ENCODE measurements around the gene TRPT1.

TRPT1 gene

DNA sequence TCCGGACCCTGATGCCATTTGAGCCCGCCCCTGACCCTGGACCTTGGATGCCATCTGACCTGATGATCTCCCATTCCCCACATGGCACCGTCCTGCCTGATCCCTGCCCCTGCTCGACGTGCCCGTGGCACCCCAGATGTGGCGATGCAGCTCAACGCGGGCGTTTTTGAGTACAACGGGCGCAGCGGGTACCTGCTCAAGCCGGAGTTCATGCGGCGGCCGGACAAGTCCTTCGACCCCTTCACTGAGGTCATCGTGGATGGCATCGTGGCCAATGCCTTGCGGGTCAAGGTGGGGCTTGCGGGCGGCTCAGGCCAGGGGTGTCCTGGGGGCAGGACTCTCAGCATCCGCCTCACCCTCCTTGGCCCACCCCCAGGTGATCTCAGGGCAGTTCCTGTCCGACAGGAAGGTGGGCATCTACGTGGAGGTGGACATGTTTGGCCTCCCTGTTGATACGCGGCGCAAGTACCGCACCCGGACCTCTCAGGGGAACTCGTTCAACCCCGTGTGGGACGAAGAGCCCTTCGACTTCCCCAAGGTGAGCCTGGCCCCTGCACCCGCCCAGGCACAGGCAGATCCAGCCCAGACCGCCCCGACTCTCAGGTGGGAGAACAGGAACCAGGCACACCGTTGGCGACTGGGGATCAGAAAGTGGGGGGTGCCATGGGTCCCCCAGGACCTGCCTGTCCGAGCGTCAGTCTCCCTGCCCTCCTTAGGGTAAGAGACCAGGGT is 36.5 kb upstream of the TRPT1 start:
- TF ChIP-seq, protein P1, sequence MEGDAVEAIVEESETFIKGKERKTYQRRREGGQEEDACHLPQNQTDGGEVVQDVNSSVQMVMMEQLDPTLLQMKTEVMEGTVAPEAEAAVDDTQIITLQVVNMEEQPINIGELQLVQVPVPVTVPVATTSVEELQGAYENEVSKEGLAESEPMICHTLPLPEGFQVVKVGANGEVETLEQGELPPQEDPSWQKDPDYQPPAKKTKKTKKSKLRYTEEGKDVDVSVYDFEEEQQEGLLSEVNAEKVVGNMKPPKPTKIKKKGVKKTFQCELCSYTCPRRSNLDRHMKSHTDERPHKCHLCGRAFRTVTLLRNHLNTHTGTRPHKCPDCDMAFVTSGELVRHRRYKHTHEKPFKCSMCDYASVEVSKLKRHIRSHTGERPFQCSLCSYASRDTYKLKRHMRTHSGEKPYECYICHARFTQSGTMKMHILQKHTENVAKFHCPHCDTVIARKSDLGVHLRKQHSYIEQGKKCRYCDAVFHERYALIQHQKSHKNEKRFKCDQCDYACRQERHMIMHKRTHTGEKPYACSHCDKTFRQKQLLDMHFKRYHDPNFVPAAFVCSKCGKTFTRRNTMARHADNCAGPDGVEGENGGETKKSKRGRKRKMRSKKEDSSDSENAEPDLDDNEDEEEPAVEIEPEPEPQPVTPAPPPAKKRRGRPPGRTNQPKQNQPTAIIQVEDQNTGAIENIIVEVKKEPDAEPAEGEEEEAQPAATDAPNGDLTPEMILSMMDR (IDR thresholded peaks at IDR 0.05; ENCODE audit: low read depth, low read length): no peak
- DNase-seq (ENCODE audit: extremely low read depth, low read depth): no peak

DNA sequence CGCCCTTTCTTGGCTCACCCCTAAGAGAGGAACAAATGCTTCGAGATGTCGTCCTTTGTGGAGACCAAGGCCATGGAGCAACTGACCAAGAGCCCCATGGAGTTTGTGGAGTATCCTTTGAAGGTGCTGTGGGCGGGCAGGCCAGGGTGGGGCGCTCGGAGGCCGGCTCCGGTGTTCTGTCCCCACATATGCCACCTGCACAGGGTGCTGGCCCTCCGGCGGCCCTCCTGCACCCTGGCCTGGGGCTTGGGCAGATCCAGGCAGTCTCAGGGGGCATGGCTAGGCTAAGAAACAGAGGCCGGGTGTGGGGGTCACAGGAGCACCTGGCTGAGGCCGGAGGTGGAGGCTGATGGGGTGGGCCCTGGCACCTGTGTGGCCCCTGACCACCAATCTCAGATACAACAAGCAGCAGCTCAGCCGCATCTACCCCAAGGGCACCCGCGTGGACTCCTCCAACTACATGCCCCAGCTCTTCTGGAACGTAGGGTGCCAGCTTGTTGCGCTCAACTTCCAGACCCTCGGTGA is 35.6 kb upstream of the TRPT1 start:
- no peak for DNase-seq (ENCODE audit: extremely low read depth, low read depth)
- TF ChIP-seq, protein P1 (IDR thresholded peaks at IDR 0.05; ENCODE audit: low read depth, low read length): no peak

DNA sequence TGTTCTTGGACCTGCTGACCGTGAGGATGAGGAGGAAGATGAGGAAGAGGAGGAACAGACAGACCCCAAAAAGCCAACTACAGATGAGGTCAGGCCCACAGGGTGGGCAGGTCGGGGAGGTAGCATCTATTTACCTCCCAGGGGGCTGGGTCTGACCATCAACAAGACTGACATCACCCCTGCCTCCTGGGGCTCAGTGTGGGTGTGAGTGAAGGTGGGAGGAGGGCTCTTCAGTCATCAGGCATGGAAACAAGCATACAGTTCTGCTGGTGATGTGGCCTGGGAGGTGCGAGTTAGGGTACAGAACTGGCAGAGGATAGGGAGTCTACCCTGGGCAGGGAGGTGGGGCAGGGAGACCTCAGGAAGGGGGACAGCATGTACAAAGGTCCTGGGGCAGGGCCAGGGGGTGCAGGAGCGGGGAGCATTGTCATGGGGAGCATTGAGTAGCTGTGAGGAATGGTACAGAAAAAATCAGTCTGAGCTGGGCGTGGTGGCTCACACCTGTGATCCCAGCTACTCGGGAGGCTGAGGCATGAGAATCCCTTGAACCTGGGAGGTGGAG is 34.2 kb upstream of the TRPT1 start:
- TF ChIP-seq, protein P1 (IDR thresholded peaks at IDR 0.05; ENCODE audit: low read depth, low read length): no peak
- no peak for DNase-seq (ENCODE audit: extremely low read depth, low read depth)

DNA sequence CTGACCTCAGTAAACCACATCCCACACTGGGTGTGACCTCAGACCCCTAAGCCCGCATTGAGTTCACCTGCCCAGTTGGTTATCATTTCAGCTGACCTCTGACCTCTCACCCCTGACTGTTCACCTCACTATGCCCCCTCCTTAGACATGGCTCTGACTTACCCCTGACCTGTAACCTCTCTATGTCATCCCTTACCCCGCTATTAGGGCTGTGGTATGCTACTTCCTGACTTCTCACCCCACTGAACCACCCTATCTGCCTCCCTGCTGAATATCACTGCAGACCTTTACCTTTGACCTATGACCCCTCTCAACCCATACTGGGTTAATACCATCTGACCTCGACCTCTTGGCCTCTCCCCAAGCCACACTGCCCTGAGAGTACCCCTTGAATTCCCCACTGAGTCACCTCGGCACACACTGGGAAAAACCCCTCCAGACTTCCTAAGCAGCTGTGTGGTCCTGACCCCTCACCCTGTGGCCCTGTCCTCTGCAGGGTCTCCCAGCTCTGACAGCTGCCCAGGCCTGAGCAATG is 33.6 kb upstream of the TRPT1 start:
- TF ChIP-seq, protein P1 (IDR thresholded peaks at IDR 0.05; ENCODE audit: low read depth, low read length): no peak
- DNase-seq (ENCODE audit: extremely low read depth, low read depth): no peak

DNA sequence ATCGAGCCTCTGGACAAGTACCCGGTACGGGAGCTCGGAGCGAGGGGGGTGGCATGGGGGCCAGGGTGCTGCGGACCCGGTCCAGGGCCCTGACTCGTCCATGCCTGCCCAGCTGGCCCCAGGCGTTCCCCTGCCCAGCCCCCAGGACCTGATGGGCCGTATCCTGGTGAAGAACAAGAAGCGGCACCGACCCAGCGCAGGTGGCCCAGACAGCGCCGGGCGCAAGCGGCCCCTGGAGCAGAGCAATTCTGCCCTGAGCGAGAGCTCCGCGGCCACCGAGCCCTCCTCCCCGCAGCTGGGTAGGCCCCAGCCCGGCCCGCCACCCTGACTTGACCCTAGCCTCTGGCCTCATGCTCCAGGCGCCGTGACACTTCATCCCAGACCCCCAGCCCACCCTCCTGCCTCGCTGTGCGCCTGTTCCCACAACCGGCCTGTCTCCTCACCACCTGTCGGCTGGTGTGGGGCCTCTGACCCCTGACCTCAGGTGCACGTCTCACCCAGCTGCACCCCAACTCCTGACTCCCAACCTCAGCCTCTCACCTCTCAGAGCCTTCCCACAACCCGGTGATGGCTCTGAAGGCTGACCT is 33.1 kb upstream of the TRPT1 start:
- no peak for DNase-seq (ENCODE audit: extremely low read depth, low read depth)

DNA sequence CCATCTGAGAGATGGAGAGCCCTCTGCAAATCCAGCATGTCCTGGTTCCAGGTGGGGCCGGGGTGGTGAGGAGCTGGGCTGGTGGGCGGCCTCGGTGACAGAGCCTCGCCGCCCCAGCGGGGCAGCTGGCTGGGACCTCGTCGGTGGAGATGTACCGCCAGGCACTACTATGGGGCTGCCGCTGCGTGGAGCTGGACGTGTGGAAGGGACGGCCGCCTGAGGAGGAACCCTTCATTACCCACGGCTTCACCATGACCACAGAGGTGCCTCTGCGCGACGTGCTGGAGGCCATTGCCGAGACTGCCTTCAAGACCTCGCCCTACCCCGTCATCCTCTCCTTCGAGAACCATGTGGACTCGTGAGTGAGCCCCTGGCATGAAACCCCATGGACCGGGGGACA is 32.4 kb upstream of the TRPT1 start:
- DNase-seq (ENCODE audit: extremely low read depth, low read depth): no peak
- TF ChIP-seq, protein P1 (IDR thresholded peaks at IDR 0.05; ENCODE audit: low read depth, low read length): no peak

More for the DNA sequence above, 33.1 kb upstream of the TRPT1 start:
- TF ChIP-seq, protein P1 (IDR thresholded peaks at IDR 0.05; ENCODE audit: low read depth, low read length): no peak

DNA sequence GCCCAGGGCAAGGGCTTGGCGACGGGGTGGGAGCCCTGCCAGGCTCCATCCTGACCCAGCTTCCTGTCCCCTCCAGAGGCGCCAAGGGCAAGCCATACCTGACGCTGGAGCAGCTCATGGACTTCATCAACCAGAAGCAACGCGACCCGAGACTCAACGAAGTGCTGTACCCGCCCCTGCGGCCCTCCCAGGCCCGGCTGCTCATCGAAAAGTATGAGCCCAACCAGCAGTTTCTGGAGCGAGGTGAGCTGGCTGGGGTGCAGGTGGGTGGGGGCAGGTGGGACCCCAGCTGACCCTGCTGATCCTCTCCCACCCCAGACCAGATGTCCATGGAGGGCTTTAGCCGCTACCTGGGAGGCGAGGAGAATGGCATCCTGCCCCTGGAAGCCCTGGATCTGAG is 30.3 kb upstream of the TRPT1 start:
- TF ChIP-seq, protein P1 (IDR thresholded peaks at IDR 0.05; ENCODE audit: low read depth, low read length): no peak
- no peak for DNase-seq (ENCODE audit: extremely low read depth, low read depth)

All from AG09319 (cell line).